ENCODE results near the gene ATG4C. TPM values are rescaled to one million over a fixed set of nuclear protein-coding genes. Genes with fewer than 3 reads are reported as not detected.

ATG4C gene
- polyA plus RNA-seq, 2 of the 4 experiments (the other 2 are of a cell fraction): 6.5 to 14.8 TPM

DNA sequence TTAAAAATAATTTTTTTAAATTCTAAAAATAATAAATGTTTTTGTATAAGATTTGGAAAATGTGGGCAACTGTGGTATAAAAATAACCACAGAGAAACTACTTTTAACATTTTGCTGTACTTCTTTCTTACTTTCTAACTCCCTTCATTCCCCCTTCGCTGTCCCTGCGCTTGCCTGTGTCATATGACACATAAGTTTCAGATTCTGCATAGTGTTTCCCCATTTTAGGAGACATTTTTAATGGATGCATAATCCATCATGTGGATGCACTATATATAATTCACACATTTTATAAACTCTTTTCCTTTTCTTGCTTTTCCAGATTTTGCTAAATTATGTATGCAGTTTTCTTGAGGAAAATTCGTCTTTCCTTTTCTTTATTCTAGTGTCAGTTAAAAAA is 16.3 kb downstream of the ATG4C start:
- FAIRE-seq (no peak), ATAC-seq (no peak), DNase-seq (ENCODE audit: low read depth in 1 of 2, low spot score in 1 of 2) (no peak)
- H3K9me3 ChIP-seq: no peaks in the 10 kb centered on the region
- TF ChIP-seq SMC3 (IDR thresholded peaks at IDR 0.05) (no peak), POLR2A (IDR thresholded peaks at IDR 0.05; ENCODE audit: low read length) (no peak), SREBF2 (IDR thresholded peaks at IDR 0.05) (no peak)
- TF ChIP-seq, protein P1, sequence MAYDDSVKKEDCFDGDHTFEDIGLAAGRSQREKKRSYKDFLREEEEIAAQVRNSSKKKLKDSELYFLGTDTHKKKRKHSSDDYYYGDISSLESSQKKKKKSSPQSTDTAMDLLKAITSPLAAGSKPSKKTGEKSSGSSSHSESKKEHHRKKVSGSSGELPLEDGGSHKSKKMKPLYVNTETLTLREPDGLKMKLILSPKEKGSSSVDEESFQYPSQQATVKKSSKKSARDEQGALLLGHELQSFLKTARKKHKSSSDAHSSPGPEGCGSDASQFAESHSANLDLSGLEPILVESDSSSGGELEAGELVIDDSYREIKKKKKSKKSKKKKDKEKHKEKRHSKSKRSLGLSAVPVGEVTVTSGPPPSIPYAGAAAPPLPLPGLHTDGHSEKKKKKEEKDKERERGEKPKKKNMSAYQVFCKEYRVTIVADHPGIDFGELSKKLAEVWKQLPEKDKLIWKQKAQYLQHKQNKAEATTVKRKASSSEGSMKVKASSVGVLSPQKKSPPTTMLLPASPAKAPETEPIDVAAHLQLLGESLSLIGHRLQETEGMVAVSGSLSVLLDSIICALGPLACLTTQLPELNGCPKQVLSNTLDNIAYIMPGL (CRISPR knock-in tag; IDR thresholded peaks at IDR 0.05; ENCODE audit: borderline replicate concordance): no peak
- POLR2A ChIA-PET: no interaction called here
- no peak overlapping the region for H3K4me2 ChIP-seq
- CTCF ChIA-PET: no interaction called here
- H3K4me3 ChIP-seq: no peak overlapping the region
- no peak overlapping the region for H3K27ac ChIP-seq
- 87% methylated on average over 3 of the region's 3 CpGs for WGBS (ENCODE audit: missing lambda C conversion rate)
- no peaks in the 10 kb centered on the region for H3K4me1 ChIP-seq

DNA sequence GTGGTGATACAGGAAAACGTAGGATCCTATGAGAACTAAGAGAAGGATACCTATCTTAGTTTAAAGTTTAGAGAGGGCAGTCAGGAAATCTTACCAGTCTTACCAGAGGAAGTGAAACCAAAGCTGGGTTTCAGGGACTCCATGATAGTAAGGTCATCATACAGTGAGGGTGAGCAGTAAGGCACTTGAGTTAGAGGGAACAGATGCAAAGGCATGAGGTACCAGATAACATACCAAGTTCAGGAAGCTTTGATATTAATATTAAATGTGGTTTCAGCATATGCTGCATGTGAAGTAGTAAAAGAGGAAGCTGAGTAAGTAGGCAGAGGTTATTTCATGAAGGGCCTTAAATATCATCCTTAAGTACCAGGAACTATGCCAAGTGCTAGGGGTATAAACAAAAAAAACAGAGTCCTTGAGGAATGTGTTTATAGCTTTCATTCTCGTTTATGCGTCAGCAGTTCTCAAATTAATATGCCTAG is 16.9 kb downstream of the ATG4C start:
- no peak for ATAC-seq

DNA sequence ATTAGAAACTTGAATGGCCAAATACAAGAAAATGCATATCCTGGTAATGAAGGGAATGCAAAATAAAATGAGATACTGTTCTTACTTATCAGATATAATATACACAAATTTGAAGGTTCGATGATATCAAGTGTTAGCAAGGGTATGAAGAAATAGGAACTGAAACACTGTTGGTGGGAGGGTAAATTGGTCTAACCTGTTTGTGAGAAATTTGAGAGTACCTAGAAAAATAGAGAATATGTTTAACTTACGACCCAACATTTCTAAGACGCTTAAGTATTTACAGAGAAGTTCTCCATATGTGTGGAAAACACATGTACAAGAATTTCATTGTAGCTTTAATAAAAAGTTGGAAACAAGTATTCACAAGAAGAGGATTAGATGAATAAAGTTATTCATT is 25.9 kb downstream of the ATG4C start:
- H3K4me3 ChIP-seq: no peak overlapping the region
- DNase-seq (ENCODE audit: low read depth in 1 of 2, low spot score in 1 of 2) (no peak), ATAC-seq (no peak), FAIRE-seq (no peak)
- WGBS (ENCODE audit: missing lambda C conversion rate): 92% methylated on average over 3 of the region's 3 CpGs
- TF ChIP-seq TP53 (CRISPR knock-in tag; IDR thresholded peaks at IDR 0.05): no peak
- no peak for TF ChIP-seq KDM1A (IDR thresholded peaks at IDR 0.05; ENCODE audit: low read depth)
- ChIA-PET POLR2A (no interaction called here), CTCF (no interaction called here)
- no peaks in the 10 kb centered on the region for H3K9me3 ChIP-seq
- no peak overlapping the region for H3K4me2 ChIP-seq
- H3K4me1 ChIP-seq: no peaks in the 10 kb centered on the region
- H3K27ac ChIP-seq: no peak overlapping the region

More for the DNA sequence above, 16.9 kb downstream of the ATG4C start:
- ChIA-PET CTCF (interaction anchor here (1.5 kb wide), 1 partner anchor 41 kb away, joined by 5 read pairs; no protein-coding TSS in a partner anchor), POLR2A (no interaction called here)
- 82% methylated on average over 3 of the region's 3 CpGs for WGBS (ENCODE audit: missing lambda C conversion rate)
- Histone ChIP-seq H3K4me3 (no peak overlapping the region), H3K4me2 (no peak overlapping the region), H3K27ac (no peak overlapping the region), H3K4me1 (no peaks in the 10 kb centered on the region), H3K9me3 (no peaks in the 10 kb centered on the region)
- DNase-seq (ENCODE audit: low read depth in 1 of 2, low spot score in 1 of 2) (no peak), FAIRE-seq (no peak)
- TF ChIP-seq ZNF302 (CRISPR knock-in tag; IDR thresholded peaks at IDR 0.05): no peak
- TF ChIP-seq EHF (CRISPR knock-in tag; IDR thresholded peaks at IDR 0.05): no peak
- no peak for TF ChIP-seq FOSB (CRISPR knock-in tag; IDR thresholded peaks at IDR 0.05)
- TF ChIP-seq EHMT2 (IDR thresholded peaks at IDR 0.05; ENCODE audit: low read depth): no peak
- no peak for TF ChIP-seq RARB (CRISPR knock-in tag; IDR thresholded peaks at IDR 0.05)
- TF ChIP-seq KDM5A (IDR thresholded peaks at IDR 0.05): no peak
- TF ChIP-seq RCOR1 (IDR thresholded peaks at IDR 0.05; ENCODE audit: low read depth, low read length): no peak

DNA sequence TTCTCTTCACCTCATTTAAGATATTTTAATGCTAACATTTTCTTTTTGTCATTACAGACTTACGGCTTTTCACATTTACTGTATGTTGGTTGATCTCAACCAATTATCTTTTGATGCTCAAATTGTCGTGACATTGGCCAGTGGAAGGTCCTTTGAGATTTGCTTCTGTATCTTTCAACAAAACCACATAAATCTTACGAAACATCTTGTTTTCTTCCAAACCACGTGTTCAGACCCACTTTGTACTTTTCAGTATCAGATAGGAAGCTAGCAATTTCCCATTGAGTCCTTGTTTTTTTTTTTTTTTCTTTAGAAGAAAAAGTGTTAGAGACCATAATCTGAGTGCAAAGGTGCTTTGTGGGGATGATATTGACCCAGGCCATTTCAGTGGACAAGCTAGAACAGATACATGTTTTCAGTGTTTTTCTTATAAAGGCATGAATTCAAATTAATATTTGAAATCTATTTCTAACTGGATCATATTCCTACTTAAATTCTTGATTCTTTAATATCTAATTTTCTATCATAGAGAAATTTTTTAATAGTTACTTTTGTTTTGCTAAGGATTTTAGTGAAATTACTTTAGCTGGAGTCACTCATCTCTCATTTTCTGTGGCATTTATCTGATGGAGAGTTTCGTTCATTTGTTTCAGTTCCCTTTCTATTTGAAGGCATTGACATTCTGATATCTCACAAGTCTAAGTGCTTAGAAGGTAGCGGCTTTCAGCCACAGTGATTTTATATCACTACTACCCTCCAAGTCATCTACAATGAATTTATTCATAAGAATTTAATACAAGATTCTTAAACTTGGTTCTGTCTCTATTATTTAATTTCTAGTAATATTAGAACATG is 26.7 kb downstream of the ATG4C start:
- no peak for DNase-seq (ENCODE audit: low read depth in 1 of 2, low spot score in 1 of 2)
- no peaks in the 10 kb centered on the region for H3K4me1 ChIP-seq
- FAIRE-seq: no peak
- TF ChIP-seq FOXS1 (CRISPR knock-in tag; IDR thresholded peaks at IDR 0.05) (no peak), POLR2AphosphoS2 (conservative IDR thresholded peaks at IDR 0.05; ENCODE audit: low read length) (no peak), PHF8 (IDR thresholded peaks at IDR 0.05; ENCODE audit: borderline replicate concordance, low read depth) (no peak)
- TF ChIP-seq, protein P2, sequence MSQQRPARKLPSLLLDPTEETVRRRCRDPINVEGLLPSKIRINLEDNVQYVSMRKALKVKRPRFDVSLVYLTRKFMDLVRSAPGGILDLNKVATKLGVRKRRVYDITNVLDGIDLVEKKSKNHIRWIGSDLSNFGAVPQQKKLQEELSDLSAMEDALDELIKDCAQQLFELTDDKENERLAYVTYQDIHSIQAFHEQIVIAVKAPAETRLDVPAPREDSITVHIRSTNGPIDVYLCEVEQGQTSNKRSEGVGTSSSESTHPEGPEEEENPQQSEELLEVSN (IDR thresholded peaks at IDR 0.05; ENCODE audit: borderline replicate concordance, low read depth): no peak
- H3K9me3 ChIP-seq: no peaks in the 10 kb centered on the region
- no peak for ATAC-seq
- ChIA-PET POLR2A (no interaction called here), CTCF (interaction anchor here (0.7 kb wide), 1 partner anchor 281 kb away, joined by 3 read pairs; no protein-coding TSS in a partner anchor)
- WGBS (ENCODE audit: missing lambda C conversion rate): 88% methylated on average over 6 of the region's 6 CpGs
- no peak overlapping the region for H3K27ac ChIP-seq
- no peak overlapping the region for H3K4me3 ChIP-seq
- no peak overlapping the region for H3K4me2 ChIP-seq
